ENCODE results near the gene COL16A1.

DNA sequence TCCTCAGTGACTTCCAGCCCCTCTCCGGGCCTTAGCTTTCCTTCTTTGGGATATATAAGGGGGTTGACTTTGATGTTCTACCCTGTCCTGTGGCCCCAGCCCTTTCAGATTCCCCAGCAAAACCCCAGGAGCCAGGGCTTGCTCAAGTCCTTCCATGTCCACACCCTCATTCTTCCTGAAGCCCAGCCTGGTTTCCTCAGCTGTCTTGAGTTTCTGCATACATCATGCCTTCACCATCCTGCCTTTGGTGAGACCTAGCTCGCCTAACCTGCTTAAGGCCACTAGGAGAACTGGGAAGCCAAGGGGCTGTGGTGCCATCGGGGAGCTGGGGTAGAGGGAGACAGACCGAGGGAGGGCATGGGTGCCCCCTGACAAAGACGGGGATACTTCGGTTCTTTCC, 42.0 kb downstream of the COL16A1 start:
- TF ChIP-seq, protein P1, sequence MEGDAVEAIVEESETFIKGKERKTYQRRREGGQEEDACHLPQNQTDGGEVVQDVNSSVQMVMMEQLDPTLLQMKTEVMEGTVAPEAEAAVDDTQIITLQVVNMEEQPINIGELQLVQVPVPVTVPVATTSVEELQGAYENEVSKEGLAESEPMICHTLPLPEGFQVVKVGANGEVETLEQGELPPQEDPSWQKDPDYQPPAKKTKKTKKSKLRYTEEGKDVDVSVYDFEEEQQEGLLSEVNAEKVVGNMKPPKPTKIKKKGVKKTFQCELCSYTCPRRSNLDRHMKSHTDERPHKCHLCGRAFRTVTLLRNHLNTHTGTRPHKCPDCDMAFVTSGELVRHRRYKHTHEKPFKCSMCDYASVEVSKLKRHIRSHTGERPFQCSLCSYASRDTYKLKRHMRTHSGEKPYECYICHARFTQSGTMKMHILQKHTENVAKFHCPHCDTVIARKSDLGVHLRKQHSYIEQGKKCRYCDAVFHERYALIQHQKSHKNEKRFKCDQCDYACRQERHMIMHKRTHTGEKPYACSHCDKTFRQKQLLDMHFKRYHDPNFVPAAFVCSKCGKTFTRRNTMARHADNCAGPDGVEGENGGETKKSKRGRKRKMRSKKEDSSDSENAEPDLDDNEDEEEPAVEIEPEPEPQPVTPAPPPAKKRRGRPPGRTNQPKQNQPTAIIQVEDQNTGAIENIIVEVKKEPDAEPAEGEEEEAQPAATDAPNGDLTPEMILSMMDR (CRISPR knock-in tag; IDR thresholded peaks at IDR 0.05): no peak
- TF ChIP-seq TAF1 (CRISPR knock-in tag; IDR thresholded peaks at IDR 0.05): no peak
- no peak for TF ChIP-seq EZH2 (conservative IDR thresholded peaks at IDR 0.05; ENCODE audit: low read depth, low read length)
- no peak for TF ChIP-seq ISX (CRISPR knock-in tag; conservative IDR thresholded peaks at IDR 0.05)
- no peak for TF ChIP-seq GABPB1 (CRISPR knock-in tag; IDR thresholded peaks at IDR 0.05)
- TF ChIP-seq POLR2A (IDR thresholded peaks at IDR 0.05; ENCODE audit: insufficient read depth in 1 of 2, low read depth in 2 of 2, low read length in 2 of 2): no peak
- no peak for TF ChIP-seq STAT5B (CRISPR knock-in tag; IDR thresholded peaks at IDR 0.05)
- TF ChIP-seq, protein P2, sequence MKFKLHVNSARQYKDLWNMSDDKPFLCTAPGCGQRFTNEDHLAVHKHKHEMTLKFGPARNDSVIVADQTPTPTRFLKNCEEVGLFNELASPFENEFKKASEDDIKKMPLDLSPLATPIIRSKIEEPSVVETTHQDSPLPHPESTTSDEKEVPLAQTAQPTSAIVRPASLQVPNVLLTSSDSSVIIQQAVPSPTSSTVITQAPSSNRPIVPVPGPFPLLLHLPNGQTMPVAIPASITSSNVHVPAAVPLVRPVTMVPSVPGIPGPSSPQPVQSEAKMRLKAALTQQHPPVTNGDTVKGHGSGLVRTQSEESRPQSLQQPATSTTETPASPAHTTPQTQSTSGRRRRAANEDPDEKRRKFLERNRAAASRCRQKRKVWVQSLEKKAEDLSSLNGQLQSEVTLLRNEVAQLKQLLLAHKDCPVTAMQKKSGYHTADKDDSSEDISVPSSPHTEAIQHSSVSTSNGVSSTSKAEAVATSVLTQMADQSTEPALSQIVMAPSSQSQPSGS (CRISPR knock-in tag; IDR thresholded peaks at IDR 0.05): no peak
- TF ChIP-seq ZNF816 (CRISPR knock-in tag; IDR thresholded peaks at IDR 0.05; ENCODE audit: borderline replicate concordance): no peak
- TF ChIP-seq, protein P3, sequence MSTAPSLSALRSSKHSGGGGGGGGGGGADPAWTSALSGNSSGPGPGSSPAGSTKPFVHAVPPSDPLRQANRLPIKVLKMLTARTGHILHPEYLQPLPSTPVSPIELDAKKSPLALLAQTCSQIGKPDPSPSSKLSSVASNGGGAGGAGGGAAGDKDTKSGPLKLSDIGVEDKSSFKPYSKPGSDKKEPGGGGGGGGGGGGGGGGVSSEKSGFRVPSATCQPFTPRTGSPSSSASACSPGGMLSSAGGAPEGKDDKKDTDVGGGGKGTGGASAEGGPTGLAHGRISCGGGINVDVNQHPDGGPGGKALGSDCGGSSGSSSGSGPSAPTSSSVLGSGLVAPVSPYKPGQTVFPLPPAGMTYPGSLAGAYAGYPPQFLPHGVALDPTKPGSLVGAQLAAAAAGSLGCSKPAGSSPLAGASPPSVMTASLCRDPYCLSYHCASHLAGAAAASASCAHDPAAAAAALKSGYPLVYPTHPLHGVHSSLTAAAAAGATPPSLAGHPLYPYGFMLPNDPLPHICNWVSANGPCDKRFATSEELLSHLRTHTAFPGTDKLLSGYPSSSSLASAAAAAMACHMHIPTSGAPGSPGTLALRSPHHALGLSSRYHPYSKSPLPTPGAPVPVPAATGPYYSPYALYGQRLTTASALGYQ (CRISPR knock-in tag; IDR thresholded peaks at IDR 0.05): no peak
- TF ChIP-seq, protein P4, sequence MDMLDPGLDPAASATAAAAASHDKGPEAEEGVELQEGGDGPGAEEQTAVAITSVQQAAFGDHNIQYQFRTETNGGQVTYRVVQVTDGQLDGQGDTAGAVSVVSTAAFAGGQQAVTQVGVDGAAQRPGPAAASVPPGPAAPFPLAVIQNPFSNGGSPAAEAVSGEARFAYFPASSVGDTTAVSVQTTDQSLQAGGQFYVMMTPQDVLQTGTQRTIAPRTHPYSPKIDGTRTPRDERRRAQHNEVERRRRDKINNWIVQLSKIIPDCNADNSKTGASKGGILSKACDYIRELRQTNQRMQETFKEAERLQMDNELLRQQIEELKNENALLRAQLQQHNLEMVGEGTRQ (IDR thresholded peaks at IDR 0.05; ENCODE audit: low read depth, low read length): no peak
- TF ChIP-seq, protein P4 (CRISPR knock-in tag; IDR thresholded peaks at IDR 0.05; ENCODE audit: borderline replicate concordance): no peak
